ENCODE results near the gene ADI1. TPM values are rescaled to one million over a fixed set of nuclear protein-coding genes. Genes with fewer than 3 reads are reported as not detected.

ADI1 gene
- total and polyA plus RNA-seq, 2 of the 4 experiments (the other 2 are of a cell fraction), result 43.2 to 46.0 TPM

DNA sequence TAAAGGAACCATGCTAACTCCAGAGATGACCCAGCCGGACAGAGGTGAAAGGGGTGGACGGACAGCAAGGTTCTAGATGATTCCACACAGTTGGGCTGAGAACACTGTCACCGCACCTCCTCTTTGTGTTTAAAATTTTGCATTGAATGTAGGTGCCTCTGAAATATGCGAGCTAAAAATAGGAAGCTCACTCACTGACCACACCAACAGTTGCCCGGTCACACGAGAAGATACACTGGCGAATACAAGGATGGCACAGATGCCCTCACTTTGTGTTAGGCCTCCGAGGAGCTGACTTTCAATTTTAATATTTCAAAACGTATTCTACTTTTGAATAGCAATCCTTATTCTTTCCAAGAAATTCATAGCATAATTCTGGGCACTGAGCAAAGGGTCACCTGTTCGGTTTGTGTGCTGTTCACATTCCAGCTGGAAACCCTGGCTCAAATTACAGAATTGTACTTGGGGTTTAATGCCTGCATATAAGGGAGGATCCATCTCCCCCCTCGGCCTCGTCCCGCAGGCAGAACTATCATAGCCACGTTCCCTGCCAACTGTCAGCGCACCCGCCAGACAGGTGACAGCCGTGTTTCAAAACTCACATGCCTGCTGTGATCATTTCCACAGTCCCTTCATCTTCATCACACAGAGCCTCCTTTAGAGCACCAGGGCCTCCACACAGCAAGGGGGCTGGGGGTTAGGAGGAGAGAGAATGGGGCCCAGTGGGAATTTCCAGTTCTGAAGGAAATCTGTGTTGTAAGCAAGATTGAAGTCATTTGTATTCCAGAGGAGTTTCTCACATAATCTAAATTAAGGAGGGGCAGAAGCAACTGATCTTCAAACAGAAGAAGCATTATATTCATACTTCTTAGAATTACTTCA is 48.2 kb downstream of the ADI1 start (continued):
- TF ChIP-seq, protein P1, sequence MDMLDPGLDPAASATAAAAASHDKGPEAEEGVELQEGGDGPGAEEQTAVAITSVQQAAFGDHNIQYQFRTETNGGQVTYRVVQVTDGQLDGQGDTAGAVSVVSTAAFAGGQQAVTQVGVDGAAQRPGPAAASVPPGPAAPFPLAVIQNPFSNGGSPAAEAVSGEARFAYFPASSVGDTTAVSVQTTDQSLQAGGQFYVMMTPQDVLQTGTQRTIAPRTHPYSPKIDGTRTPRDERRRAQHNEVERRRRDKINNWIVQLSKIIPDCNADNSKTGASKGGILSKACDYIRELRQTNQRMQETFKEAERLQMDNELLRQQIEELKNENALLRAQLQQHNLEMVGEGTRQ (IDR thresholded peaks at IDR 0.05; ENCODE audit: low read depth, low read length), result no peak
- no peak for TF ChIP-seq CHD1 (IDR thresholded peaks at IDR 0.05; ENCODE audit: low read depth, low read length)

DNA sequence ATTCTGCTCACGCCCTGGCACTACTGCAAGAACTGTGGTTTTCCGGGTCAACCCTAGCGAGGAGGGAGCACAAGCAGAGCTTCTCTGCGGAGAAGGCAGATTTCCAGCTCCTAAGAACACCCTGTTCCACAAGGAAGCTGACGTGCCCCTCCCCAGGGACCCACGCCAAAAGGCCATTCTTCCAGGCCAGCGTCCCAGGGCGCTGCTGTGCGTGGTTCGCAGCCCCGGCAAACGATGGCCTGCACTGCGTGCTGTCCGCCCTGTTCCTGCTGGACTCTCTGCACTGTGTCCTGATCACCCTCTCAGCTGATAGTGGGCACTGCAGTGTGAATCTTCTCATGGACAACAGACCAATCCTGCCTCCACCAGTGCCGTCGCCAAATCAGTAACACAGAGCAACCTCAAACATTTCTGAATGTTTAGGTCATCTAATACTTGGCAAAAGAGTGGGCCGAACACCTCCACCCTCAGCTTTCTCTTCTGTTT is 49.1 kb downstream of the ADI1 start:
- peak overlapping the region; percentile 87 for H3K4ac ChIP-seq (ENCODE audit: low read depth, low read length)
- no peaks in the 10 kb centered on the region for H4K20me1 ChIP-seq (ENCODE audit: insufficient read depth, low read length)
- H4K8ac ChIP-seq (ENCODE audit: low read depth in 2 of 2, low read length in 2 of 2), result peak overlapping the region in 1 of 2 experiments; percentile 54; a peak in 2 of 4 replicates
- dilution Hi-C loops (cut with HindIII; ENCODE audit: low sequenced_read_pairs, unreplicated experiment) (no loop called here), intact Hi-C loops (cut with micrococcal nuclease) (no loop called here), in situ Hi-C loops (cut with MboI; ENCODE audit: low sequenced_read_pairs) (no loop called here)
- H2BK120ac ChIP-seq (ENCODE audit: low read depth, low read length), result peak overlapping the region; percentile 87
- H3K79me1 ChIP-seq (ENCODE audit: low read depth in 1 of 2, low read length in 2 of 2), result peaks cover 5 to 49% of the 10 kb centered on the region in 2 experiments; a peak in 3 of 4 replicates
- peak overlapping the region; percentile 24; the same call in 1 of the 2 replicates for H3K4me2 ChIP-seq (ENCODE audit: low read depth, low read length)
- H3K9ac ChIP-seq (ENCODE audit: low read depth, low read length), result no peak overlapping the region
- peak overlapping the region; percentile 81 for H4K91ac ChIP-seq (ENCODE audit: insufficient read depth, low read depth, low read length)
- H3K9me3 ChIP-seq (ENCODE audit: control insufficient read depth, insufficient read depth, low read length), result no peaks in the 10 kb centered on the region
- H3K14ac ChIP-seq (replicated peaks; ENCODE audit: low read depth, low read length), result peak overlapping the region; percentile 60; the same call in 1 of the 2 replicates
- H3K27ac ChIP-seq (ENCODE audit: insufficient read depth, low read length), result peak overlapping the region; percentile 68
- peak overlapping the region; percentile 82 for H2AFZ ChIP-seq (replicated peaks; ENCODE audit: low read length, poor library complexity)
- H3K18ac ChIP-seq (ENCODE audit: low read depth, low read length), result 0 out of 2 replicates have a peak overlapping the region, but pooled peaks have one; percentile 33
- no peak overlapping the region for H3K56ac ChIP-seq (ENCODE audit: extremely low read depth, insufficient read depth, low read length)
- peak; percentile 77 for ATAC-seq (ENCODE audit: low read depth)
- peak overlapping the region; percentile 92; the same call in 1 of the 2 replicates for H2AK5ac ChIP-seq (ENCODE audit: low read depth, low read length)
- BruUV-seq (replicated peaks), result no TSS peak
- peaks cover 26% of the 10 kb centered on the region for H3K4me1 ChIP-seq (ENCODE audit: control insufficient read depth, insufficient read depth, low read length)
- peak; percentile 92 for DNase-seq
- peak overlapping the region; percentile 93 for H2AK9ac ChIP-seq (replicated peaks; ENCODE audit: low read depth, low read length, poor library complexity)
- peak overlapping the region; percentile 56 for H4K5ac ChIP-seq (ENCODE audit: low read depth, low read length)
- peak overlapping the region; percentile 40; the same call in 1 of the 2 replicates for H2BK20ac ChIP-seq (ENCODE audit: low read depth, low read length)
- peaks cover 45% of the 10 kb centered on the region for H3K36me3 ChIP-seq (ENCODE audit: control insufficient read depth, insufficient read depth, low read length)
- peak overlapping the region; percentile 88 for H2BK5ac ChIP-seq (ENCODE audit: low read depth, low read length, poor library complexity, severe bottlenecking)
- TF ChIP-seq BHLHE40 (IDR thresholded peaks at IDR 0.05; ENCODE audit: low read depth, low read length) (0 out of 2 replicates have a peak, but pooled peaks have one; percentile 15), MAFK (IDR thresholded peaks at IDR 0.05; ENCODE audit: low read depth, low read length) (no peak), CEBPB (IDR thresholded peaks at IDR 0.05; ENCODE audit: low read depth, low read length) (no peak), MAZ (IDR thresholded peaks at IDR 0.05; ENCODE audit: borderline replicate concordance, low read depth, low read length) (no peak), RAD21 (IDR thresholded peaks at IDR 0.05; ENCODE audit: low read length) (0 out of 2 replicates have a peak, but pooled peaks have one; percentile 18), FOS (IDR thresholded peaks at IDR 0.05; ENCODE audit: low read depth, low read length) (0 out of 2 replicates have a peak, but pooled peaks have one; percentile 2), CHD1 (IDR thresholded peaks at IDR 0.05; ENCODE audit: low read depth, low read length) (no peak), MXI1 (IDR thresholded peaks at IDR 0.05; ENCODE audit: borderline replicate concordance, low read depth, low read length) (no peak), SMC3 (IDR thresholded peaks at IDR 0.05; ENCODE audit: low read depth, low read length) (no peak), RCOR1 (IDR thresholded peaks at IDR 0.05; ENCODE audit: insufficient replicate concordance, low read length) (no peak), RFX5 (IDR thresholded peaks at IDR 0.05; ENCODE audit: low read depth, low read length) (no peak)
- TF ChIP-seq, protein P2, sequence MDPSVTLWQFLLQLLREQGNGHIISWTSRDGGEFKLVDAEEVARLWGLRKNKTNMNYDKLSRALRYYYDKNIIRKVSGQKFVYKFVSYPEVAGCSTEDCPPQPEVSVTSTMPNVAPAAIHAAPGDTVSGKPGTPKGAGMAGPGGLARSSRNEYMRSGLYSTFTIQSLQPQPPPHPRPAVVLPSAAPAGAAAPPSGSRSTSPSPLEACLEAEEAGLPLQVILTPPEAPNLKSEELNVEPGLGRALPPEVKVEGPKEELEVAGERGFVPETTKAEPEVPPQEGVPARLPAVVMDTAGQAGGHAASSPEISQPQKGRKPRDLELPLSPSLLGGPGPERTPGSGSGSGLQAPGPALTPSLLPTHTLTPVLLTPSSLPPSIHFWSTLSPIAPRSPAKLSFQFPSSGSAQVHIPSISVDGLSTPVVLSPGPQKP (IDR thresholded peaks at IDR 0.05; ENCODE audit: borderline replicate concordance, low read depth, low read length), result no peak
- peak overlapping the region; percentile 20; the same call in 1 of the 2 replicates for H3K23ac ChIP-seq (ENCODE audit: low read depth, low read length)
- peaks cover 27% of the 10 kb centered on the region for H3K9me1 ChIP-seq (ENCODE audit: insufficient read depth, low read length)
- 92% methylated on average over 11 of the region's 17 CpGs; no CpG with 5 or more reads in 1 of the 2 experiments for WGBS, 2 experiments (ENCODE audit: extremely low coverage in 2 of 2, insufficient read length in 1 of 2)
- CTCF ChIA-PET, result no interaction called here
- H3K4me3 ChIP-seq (ENCODE audit: insufficient read depth, low read depth, low read length), result no peak overlapping the region
- no peaks in the 10 kb centered on the region for H3K27me3 ChIP-seq (ENCODE audit: control insufficient read depth, insufficient read depth, low read length)
- POLR2A ChIA-PET (ENCODE audit: unreplicated experiment), result no interaction called here
- H2BK15ac ChIP-seq (ENCODE audit: low read depth, low read length), result peak overlapping the region; percentile 31; the same call in 2 of the 3 replicates

Measured in IMR-90 (cell line).